ENCODE results near the gene PFKL. TPM values are rescaled to one million over a fixed set of nuclear protein-coding genes. Genes with fewer than 3 reads are reported as not detected.

Gene PFKL
- total RNA-seq, 1 donor from 2014 or later, result 217 TPM

Other genes with a start within 250 kb of the PFKL start
- gene PWP2, start 192.7 kb upstream of the PFKL start, total RNA-seq, result 4.7 and 5.1 TPM in 2 replicates
- 14.4 and 18.5 TPM in 2 replicates for gene GATD3, start 166.4 kb upstream of the PFKL start, total RNA-seq
- 10.0 and 10.2 TPM in 2 replicates for gene ICOSLG, start 59.1 kb upstream of the PFKL start, total RNA-seq
- gene DNMT3L, start 38.2 kb upstream of the PFKL start, total RNA-seq, result not detected in 2 replicates
- gene AIRE, start 14.2 kb upstream of the PFKL start, total RNA-seq, result 2.7 and 3.0 TPM in 2 replicates
- 19.8 and 19.9 TPM in 2 replicates for gene CFAP410, start 39.3 kb downstream of the PFKL start, total RNA-seq
- 17.8 and 20.6 TPM in 2 replicates for gene TRPM2, start 53.6 kb downstream of the PFKL start, total RNA-seq
- gene LRRC3, start 155.5 kb downstream of the PFKL start, total RNA-seq, result 3.3 and 3.9 TPM in 2 replicates
- gene KRTAP10-1, start 240.1 kb downstream of the PFKL start, total RNA-seq, result not detected in 2 replicates

Measured in T-helper 2 cell treated with Interferon-gamma antibody and Interleukin-4, amounts not matched to agents 100 ng/mL and 5 ng/mL, for 36 hours (primary cell).